Neural crest cell (in vitro differentiated cells): Measurements from ENCODE around the gene GCH1. TPM values are rescaled to one million over a fixed set of nuclear protein-coding genes. Genes with fewer than 3 reads are reported as not detected.

Experiments used
- DNase-seq: peaks from one replicate; pipeline ENCODE4 v3.0.0; 2021; ENCODE audit warnings: low read depth, mixed read lengths, low spot score
- H3K27ac Mint-ChIP-seq: one replicate; pipeline ENCODE4 v1.8.0; 2021; ENCODE audit warnings: mild to moderate bottlenecking, mixed read lengths; ENCODE audit not compliant: unreplicated experiment
- H3K27me3 Mint-ChIP-seq: 2 replicates; pipeline ENCODE4 v1.8.0; 2021; ENCODE audit warnings: low read depth, mild to moderate bottlenecking, mixed read lengths
- H3K36me3 Mint-ChIP-seq: 2 replicates; pipeline ENCODE4 v1.8.0; 2021; ENCODE audit warnings: low read depth, mild to moderate bottlenecking, mixed read lengths
- H3K4me1 Mint-ChIP-seq: 2 replicates; pipeline ENCODE4 v1.8.0; 2021; ENCODE audit warnings: mixed read lengths
- H3K4me3 Mint-ChIP-seq: one replicate; pipeline ENCODE4 v1.8.0; 2021; ENCODE audit warnings: mild to moderate bottlenecking, mixed read lengths
- H3K9me3 Mint-ChIP-seq: 2 replicates; pipeline ENCODE4 v1.8.0; 2021; ENCODE audit warnings: mixed read lengths
- total RNA-seq: library from RNA; stranded (reverse); gene quantifications from 2 replicates; pipeline ENCODE4 v1.2.1, GENCODE V29; 2021
- TF ChIP-seq, protein P1 (sequence below): fragments of 200-600 bp; sonication (generic); conservative IDR thresholded peaks from 2 replicates; pipeline ENCODE4 v1.5.0; 2021; ENCODE audit warnings: antibody characterized with exemption, mild to moderate bottlenecking

Gene GCH1
- total RNA-seq, 1 donor from 2014 or later, result 4.3 TPM

- H3K9me3 Mint-ChIP-seq, result no peaks in the 10 kb centered on the region
- no peak for DNase-seq
- TF ChIP-seq, protein P1, sequence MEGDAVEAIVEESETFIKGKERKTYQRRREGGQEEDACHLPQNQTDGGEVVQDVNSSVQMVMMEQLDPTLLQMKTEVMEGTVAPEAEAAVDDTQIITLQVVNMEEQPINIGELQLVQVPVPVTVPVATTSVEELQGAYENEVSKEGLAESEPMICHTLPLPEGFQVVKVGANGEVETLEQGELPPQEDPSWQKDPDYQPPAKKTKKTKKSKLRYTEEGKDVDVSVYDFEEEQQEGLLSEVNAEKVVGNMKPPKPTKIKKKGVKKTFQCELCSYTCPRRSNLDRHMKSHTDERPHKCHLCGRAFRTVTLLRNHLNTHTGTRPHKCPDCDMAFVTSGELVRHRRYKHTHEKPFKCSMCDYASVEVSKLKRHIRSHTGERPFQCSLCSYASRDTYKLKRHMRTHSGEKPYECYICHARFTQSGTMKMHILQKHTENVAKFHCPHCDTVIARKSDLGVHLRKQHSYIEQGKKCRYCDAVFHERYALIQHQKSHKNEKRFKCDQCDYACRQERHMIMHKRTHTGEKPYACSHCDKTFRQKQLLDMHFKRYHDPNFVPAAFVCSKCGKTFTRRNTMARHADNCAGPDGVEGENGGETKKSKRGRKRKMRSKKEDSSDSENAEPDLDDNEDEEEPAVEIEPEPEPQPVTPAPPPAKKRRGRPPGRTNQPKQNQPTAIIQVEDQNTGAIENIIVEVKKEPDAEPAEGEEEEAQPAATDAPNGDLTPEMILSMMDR, result no peak
- H3K4me1 Mint-ChIP-seq, result no peaks in the 10 kb centered on the region
- H3K27me3 Mint-ChIP-seq, result no peaks in the 10 kb centered on the region
- H3K36me3 Mint-ChIP-seq, result peaks cover 9% of the 10 kb centered on the region
- no peak overlapping the region for H3K27ac Mint-ChIP-seq
- no peak overlapping the region for H3K4me3 Mint-ChIP-seq
These were observed 34.2 kb upstream of the GCH1 start for GRCh38 chr14:54936816-54937215.

DNA sequence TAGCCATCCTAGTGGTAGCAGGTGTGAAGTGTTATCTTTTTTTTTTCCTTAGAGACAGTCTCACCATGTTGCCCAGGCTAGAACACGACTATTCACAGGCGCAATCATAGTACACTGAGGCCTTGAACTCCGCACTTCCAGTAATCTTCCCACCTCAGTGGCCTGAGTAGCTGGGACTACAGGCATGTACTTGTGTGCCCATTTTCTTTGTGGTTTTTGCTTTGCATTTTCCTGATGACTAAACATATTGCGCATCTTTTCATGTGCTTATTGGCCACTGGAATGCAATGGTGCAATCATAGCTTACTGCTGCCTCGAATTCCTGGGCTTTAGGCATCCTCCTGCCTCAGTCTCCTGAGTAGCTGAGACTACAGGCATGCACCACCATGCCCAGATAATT, 33.3 kb upstream of the GCH1 start:
- Mint-ChIP-seq H3K4me3 (no peak overlapping the region), H3K36me3 (peaks cover 9% of the 10 kb centered on the region), H3K9me3 (no peaks in the 10 kb centered on the region), H3K27ac (no peak overlapping the region), H3K27me3 (no peaks in the 10 kb centered on the region), H3K4me1 (no peaks in the 10 kb centered on the region)
- TF ChIP-seq, protein P1, result no peak
- no peak for DNase-seq

DNA sequence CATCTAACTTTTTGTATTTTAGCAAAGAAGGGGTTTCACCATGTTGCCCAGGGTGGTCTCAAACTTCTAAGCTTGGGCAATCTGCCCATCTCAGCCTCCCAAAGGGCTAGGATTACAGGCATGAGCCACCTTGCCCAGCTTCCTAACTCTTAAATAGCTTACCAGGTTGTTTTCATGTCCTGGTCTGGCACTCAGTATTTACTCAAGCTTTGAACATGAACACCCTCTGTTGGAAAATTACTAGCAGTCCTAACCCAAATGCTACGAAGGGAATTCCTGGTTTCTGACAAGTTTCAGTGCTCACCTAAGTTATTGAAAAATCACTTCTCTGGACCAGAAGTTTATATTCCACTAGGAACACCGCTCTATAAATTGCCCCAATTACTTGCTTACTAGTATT, 32.5 kb upstream of the GCH1 start:
- no peaks in the 10 kb centered on the region for H3K27me3 Mint-ChIP-seq
- no peak overlapping the region for H3K4me3 Mint-ChIP-seq
- H3K9me3 Mint-ChIP-seq, result no peaks in the 10 kb centered on the region
- H3K36me3 Mint-ChIP-seq, result peaks cover 9% of the 10 kb centered on the region
- no peak overlapping the region for H3K27ac Mint-ChIP-seq
- TF ChIP-seq, protein P1, result no peak
- no peaks in the 10 kb centered on the region for H3K4me1 Mint-ChIP-seq
- DNase-seq, result no peak

DNA sequence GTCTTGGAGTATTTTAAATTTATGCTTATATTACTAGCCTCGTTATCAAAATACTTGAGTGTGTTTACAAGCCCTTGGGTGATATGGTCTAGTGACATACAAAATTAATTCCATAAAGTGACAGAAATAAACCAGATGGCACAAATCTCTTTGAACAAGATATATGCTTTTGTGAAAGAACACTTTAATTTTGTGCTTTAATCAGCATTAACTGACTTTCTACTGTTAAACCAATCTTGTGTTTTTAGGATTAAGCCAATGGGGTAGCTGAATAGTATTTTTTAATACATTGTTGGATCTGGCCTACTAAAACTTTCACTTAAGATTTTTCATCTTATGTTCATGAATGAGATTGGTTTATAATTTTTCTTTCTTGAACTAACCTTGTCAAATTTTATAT, 30.4 kb upstream of the GCH1 start:
- no peaks in the 10 kb centered on the region for H3K27me3 Mint-ChIP-seq
- H3K36me3 Mint-ChIP-seq, result peaks cover 9% of the 10 kb centered on the region
- no peaks in the 10 kb centered on the region for H3K4me1 Mint-ChIP-seq
- H3K9me3 Mint-ChIP-seq, result no peaks in the 10 kb centered on the region
- H3K4me3 Mint-ChIP-seq, result no peak overlapping the region
- TF ChIP-seq, protein P1, result no peak
- H3K27ac Mint-ChIP-seq, result no peak overlapping the region
- DNase-seq, result no peak

- TF ChIP-seq, protein P1, result no peak
- Mint-ChIP-seq H3K9me3 (no peaks in the 10 kb centered on the region), H3K4me3 (no peak overlapping the region), H3K4me1 (no peaks in the 10 kb centered on the region), H3K36me3 (peaks cover 4% of the 10 kb centered on the region), H3K27me3 (no peaks in the 10 kb centered on the region), H3K27ac (no peak overlapping the region)
- DNase-seq, result no peak
These were observed 29.1 kb upstream of the GCH1 start for GRCh38 chr14:54931598-54932340.
